ENCODE results near the gene CCDC197. TPM values are rescaled to one million over a fixed set of nuclear protein-coding genes. Genes with fewer than 3 reads are reported as not detected.
A peak's percentile ranks its signal among the peaks of the same experiment; 100 is the strongest.

The CCDC197 gene
- total RNA-seq, 1 experiment from 2014 or later = not detected

- Histone ChIP-seq H3K79me2 (ENCODE audit: insufficient read depth, low read length) (no peaks in the 10 kb centered on the region), H3K14ac (ENCODE audit: insufficient read depth, low read length) (no peak overlapping the region), H3K18ac (ENCODE audit: insufficient read length, low read depth, low read length) (no peak overlapping the region), H3K4me2 (ENCODE audit: insufficient read depth, insufficient read length, low read length) (no peak overlapping the region), H2AK5ac (ENCODE audit: insufficient read length, low read length) (no peak overlapping the region), H4K5ac (ENCODE audit: insufficient read length, low read depth, low read length) (no peak overlapping the region), H3T11ph (ENCODE audit: low read length) (no peak overlapping the region), H2BK20ac (ENCODE audit: low read depth, low read length, poor library complexity, severe bottlenecking) (no peak overlapping the region), H3K23ac (ENCODE audit: insufficient read length, low read depth, low read length) (no peak overlapping the region), H3K79me1 (ENCODE audit: insufficient read depth, low read depth, low read length, poor library complexity, severe bottlenecking) (no peaks in the 10 kb centered on the region), H4K91ac (ENCODE audit: insufficient read length, low read depth, low read length) (no peak overlapping the region), H3K27ac (ENCODE audit: insufficient read length, low read depth, low read length) (no peak overlapping the region), H3K9ac (ENCODE audit: extremely low read depth, insufficient read length, low read length) (no peak overlapping the region), H2BK5ac (ENCODE audit: insufficient read length, low read length) (no peak overlapping the region), H2AFZ (ENCODE audit: low read length) (no peak overlapping the region), H3K23me2 (ENCODE audit: insufficient read length, low read depth, low read length, poor library complexity, severe bottlenecking) (no peaks in the 10 kb centered on the region), H2BK120ac (ENCODE audit: low read depth, low read length, poor library complexity, severe bottlenecking) (no peak overlapping the region), H3K4me1 (ENCODE audit: insufficient read depth, low read length) (no peaks in the 10 kb centered on the region), H4K8ac (replicated peaks; ENCODE audit: insufficient read length, low read depth, low read length) (no peak overlapping the region), H3K9me3 (ENCODE audit: control insufficient read depth, low read depth, low read length) (no peaks in the 10 kb centered on the region), H3K56ac (ENCODE audit: insufficient read length, low read depth, low read length) (no peak overlapping the region), H2BK15ac (ENCODE audit: low read depth, low read length) (no peak overlapping the region), H3K27me3 (ENCODE audit: insufficient read depth, low read length) (no peaks in the 10 kb centered on the region), H2BK12ac (ENCODE audit: insufficient read length, low read depth, low read length) (no peak overlapping the region), H3K4ac (ENCODE audit: low read depth, low read length) (no peak overlapping the region), H4K20me1 (ENCODE audit: control insufficient read depth, insufficient read depth, insufficient read length) (no peaks in the 10 kb centered on the region)
- WGBS (ENCODE audit: extremely low coverage, insufficient read length, low lambda C conversion rate) = no CpG with 5 or more reads among the region's 18 CpGs
- TF ChIP-seq CTCF (conservative IDR thresholded peaks at IDR 0.05) = no peak
- DNase-seq = no peak
- Mint-ChIP-seq H3K36me3 (ENCODE audit: insufficient read depth in 1 of 3, low read depth in 3 of 3) (peaks cover 0 to 47% (median 37%) of the 10 kb centered on the region in 3 experiments), H3K4me3 (no peak overlapping the region), H3K9me3 (no peaks in the 10 kb centered on the region), H3K27ac (peak overlapping the region; percentile 27 to 87 (median 55); a peak in 3 of 7 replicates), H3K4me1 (peaks cover 4 to 9% of the 10 kb centered on the region in 2 experiments; a peak in 2 of 4 replicates), H3K27me3 (ENCODE audit: low read depth) (no peaks in the 10 kb centered on the region)
Observed at GRCh38 chr14:94041551-94042346, 44.6 kb downstream of the CCDC197 start.

All from H9 (cell line).